IPS-18c (cell line): Measurements from ENCODE around the gene ZFAND6.
"Not testable (repeated sequence)": the region's sequence is repeated elsewhere in the genome, so short reads cannot be mapped to it uniquely, and the experiment has no call there.

Source experiments
- H3K4me3 ChIP-seq: 2 replicates; pipeline ENCODE4 v1.7.0; 2013; ENCODE audit warnings: low read depth, mild to moderate bottlenecking, low read length, moderate library complexity; ENCODE audit not compliant: insufficient read depth
- H3K9me3 ChIP-seq: one replicate; pipeline ENCODE4 v1.6.1; 2013; ENCODE audit warnings: mild to moderate bottlenecking, low read length, moderate library complexity; ENCODE audit not compliant: control insufficient read depth, insufficient read depth

ZFAND6 gene

DNA sequence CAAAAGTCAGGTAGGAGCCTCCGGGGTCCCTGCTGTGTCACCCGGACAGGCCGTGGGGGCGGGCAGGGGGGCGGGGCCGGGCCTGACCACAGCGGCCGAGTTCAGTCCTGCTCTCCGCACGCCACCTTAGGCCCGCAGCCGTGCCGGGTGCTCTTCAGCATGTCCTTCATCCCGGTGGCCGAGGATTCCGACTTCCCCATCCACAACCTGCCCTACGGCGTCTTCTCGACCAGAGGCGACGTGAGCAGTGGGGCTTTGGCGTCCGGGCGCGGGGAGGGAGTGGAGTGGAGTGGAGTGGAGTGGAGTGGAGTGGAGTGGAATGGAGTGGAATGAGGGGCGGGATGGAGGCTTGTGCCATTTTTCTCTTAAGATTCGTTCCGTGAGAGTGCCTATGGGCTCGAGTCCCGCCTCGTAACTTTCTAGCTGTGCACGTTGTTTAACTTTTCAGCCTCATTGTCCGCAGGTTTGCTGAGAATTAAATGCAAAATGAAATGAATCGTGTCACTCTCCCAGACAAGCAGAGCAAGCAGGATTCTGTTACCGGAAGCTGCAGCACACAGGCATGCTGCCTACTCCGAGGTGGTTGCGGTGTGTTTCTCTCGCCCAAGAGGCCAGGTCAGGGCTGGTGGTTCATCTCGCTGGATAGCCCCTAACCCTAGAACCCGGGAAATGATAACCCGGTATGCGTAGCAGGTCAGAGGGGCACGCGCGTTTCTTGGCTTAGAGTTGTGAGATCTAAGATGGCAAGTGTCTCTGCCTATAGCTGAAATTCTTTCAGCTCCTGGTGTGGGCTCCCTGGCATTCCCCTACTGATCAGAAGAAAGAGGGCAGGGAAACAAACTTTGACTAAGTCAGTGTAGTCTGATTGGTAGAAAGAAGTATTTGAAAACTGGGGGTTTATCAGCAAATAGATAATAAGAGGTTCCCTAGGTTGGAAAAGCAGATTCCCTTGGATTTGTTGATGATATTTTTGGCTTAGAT, 93.7 kb downstream of the ZFAND6 start, which contains the start of gene FAH:
FAH (plus strand) TSS at position 104 of the 981 bp plus-strand sequence; CDS start at position 160, 56 bp downstream.
- H3K4me3 ChIP-seq = peak within 1 kb of the TSS; percentile 76
- H3K9me3 ChIP-seq = no peaks in the 10 kb centered on the region

DNA sequence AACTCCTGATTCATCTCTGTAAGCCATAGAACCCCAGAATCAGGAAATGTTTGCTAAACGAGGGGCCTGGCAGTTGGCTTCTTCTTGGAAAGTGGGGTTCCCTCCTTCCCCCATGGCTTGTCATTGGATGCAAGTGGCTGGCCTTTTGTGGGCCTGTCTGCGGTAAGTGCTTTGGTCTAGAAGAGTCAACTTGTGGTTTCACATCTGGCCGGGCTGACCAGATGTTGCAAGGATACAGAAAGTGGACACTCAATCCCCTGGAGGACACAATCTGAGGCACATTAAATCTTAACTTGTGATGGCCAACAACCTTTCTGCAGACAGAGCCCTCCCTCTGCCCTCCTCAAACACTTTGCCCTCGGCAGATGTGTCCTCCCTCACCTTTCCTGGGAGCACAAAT, 94.4 kb downstream of the ZFAND6 start:
- peak overlapping the region; percentile 76; the same call in 1 of the 2 replicates for H3K4me3 ChIP-seq
- H3K9me3 ChIP-seq = no peaks in the 10 kb centered on the region

DNA sequence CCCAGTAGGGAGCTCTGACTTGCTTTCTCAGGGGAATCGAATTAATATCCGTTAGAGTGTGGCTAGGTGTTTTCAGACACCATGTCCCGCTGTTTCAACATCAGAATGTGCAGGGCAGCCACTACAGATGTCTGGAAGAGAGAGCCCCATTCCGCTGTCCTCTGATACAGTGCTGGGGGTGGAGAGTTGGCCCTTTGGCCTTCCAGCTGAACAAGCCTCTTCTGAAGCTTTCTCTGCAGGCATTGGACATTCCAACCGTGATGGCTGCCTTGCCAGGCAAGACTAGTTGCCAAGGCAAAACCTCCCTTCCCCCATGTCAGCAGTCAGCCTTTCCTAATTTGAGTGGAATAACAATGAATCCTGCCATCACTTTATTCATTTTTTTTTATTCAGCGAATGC, 94.9 kb downstream of the ZFAND6 start:
- Histone ChIP-seq H3K9me3 (no peaks in the 10 kb centered on the region), H3K4me3 (no peak overlapping the region)

DNA sequence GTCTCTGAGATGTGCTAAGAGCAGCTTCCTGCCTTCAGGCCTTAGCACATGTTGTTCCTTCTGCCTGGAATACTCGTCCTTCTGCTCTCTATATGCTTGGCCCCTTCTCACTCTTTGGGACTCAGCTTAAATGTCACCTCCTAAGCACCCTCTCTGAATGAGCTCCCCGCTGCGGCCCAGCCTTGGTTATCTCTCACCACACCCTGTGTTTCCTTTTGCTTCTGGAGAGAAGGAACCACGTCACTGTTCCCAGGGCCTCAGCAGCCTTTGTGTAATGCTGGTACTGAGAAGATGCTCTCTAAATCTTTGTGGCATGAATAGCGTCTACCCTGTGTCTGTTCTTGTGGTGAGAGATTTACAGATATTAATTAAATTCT, 95.5 kb downstream of the ZFAND6 start:
- no peak overlapping the region for H3K4me3 ChIP-seq
- no peaks in the 10 kb centered on the region for H3K9me3 ChIP-seq

DNA sequence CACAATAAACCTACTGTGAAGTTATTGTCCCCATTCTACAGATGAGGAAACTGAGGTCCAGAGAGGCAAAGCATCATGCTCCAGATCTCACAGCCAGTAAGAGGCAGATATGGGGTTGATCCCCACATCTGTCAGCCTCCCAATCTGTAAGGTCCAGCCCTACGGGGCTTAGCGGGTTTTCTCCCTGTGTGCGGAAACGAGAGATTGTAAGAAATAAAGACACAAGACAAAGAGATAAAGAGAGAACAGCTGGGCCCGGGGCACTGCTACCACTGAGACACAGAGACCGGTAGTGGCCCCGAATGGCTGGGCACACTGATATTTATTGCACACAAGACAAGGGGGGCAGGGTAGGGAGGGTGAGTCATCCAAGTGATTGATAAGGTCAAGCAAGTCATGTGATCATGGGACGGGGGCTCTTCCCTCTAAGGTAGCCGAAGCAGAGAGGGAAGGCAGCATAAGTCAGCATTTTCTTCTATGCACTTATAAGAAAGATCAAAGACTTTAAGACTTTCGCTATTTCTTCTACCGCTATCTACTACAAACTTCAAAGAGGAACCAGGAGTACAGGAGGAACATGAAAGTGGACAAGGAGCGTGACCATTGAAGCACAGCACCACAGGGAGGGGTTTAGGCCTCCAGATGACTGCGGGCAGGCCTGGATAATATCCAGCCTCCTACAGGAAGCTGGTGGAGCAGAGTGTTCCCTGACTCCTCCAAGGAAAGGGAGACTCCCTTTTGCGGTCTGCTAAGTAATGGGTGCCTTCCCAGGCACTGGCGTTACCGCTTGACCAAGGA, 96.1 kb downstream of the ZFAND6 start:
- not testable (repeated sequence) for H3K9me3 ChIP-seq, H3K4me3 ChIP-seq

DNA sequence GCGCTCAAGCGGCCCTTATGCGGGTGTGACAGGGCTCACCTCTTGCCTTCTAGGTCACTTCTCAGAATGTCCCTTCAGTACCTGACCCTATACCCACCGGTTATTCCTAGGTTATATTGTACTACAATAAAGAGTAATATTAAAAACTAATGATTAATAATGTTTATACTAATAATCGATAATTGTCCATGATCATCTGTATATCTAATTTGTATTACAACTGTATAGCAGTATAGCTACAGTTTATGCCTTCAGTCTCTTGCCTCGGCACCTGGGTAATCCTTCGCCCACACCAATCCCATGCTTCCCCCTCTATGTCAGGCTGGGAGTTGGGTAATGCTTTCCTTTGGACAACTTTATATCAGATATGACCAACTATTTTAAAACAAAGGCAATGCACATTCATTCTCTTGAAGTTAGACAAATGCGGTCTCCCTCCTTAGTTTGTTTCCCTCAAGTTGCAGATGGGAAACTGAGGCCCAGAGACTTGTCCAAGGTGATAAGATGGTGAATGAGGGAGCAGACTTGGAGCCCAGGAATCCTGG, 96.8 kb downstream of the ZFAND6 start:
- Histone ChIP-seq H3K4me3 (no peak overlapping the region), H3K9me3 (no peaks in the 10 kb centered on the region)

DNA sequence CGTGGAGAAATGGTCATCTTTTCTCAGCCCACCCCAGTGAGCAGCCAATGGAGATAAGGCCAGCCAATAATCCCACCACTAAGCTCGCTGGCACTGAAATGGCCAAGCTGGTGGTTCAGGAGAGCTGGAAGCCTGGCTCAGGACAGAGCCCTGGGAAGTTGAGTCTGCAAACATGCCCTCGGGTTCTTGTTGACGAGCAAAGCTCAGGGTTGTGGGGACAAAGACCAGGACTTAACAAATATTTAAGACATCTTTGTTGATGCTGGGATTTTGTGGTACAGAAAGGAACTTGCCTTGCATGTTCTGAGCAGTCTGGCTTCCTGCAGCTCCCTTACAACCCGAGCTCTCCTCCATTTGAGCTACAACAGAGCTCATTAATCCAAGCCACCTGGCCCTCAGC, 97.7 kb downstream of the ZFAND6 start:
- H3K9me3 ChIP-seq = no peaks in the 10 kb centered on the region
- no peak overlapping the region for H3K4me3 ChIP-seq

DNA sequence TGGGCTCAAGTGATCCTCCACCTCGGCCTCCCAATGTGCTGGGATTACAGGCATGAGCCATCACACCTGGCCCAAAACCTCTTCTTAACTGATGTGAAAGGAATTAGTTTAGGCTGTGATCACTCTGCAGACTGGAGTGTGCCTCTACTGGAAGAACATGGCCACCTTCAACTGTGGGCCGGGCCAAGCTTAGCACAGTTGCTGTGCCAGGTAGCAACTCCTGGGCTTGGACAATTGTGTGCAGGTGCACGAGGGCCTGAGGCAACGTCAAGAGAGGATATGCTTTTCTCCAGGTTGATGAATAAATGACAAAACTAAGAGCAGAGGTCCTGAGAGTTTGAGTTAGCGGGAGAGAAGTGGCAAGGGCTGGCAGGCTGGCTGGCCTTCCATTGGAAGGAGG, 99.8 kb downstream of the ZFAND6 start:
- no peak overlapping the region for H3K4me3 ChIP-seq

DNA sequence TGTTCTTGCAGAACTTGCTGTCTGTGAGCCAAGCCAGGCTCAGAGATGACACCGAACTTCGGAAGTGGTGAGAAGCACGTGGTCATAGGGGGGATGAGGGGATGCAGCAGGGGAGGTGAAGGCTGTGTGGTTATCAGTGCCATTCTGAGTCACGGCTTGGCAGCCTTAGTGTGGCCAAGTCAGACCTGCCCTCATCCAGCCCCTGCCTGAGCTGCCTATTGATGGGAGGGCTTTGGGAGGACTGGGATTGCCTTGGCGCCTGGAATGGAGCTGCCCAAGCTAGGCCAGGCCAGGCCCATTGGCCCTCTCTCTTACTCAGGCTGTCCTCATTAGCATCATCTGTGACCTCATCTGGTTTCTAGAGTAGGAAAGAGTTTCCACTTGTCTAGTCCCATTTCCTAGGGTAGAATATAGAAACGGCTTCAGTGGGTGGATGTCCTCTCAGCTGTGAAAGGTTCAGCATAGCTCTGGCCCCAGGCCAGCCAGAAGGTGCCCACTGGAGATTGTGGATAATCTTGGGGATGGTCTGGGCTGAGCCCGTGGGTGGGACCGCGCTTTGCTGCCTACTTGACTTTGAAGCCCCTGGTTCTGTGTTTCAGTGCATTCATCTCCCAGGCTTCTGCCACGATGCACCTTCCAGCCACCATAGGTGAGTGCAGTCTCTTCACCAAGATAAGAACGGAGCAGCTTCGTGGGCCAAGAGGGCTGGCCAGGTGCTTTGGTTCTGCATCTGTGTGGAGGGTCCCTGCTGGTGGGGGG, 100.5 kb downstream of the ZFAND6 start:
- no peak overlapping the region for H3K4me3 ChIP-seq
- no peaks in the 10 kb centered on the region for H3K9me3 ChIP-seq

More for the DNA sequence above, 99.8 kb downstream of the ZFAND6 start:
- H3K9me3 ChIP-seq = no peaks in the 10 kb centered on the region

DNA sequence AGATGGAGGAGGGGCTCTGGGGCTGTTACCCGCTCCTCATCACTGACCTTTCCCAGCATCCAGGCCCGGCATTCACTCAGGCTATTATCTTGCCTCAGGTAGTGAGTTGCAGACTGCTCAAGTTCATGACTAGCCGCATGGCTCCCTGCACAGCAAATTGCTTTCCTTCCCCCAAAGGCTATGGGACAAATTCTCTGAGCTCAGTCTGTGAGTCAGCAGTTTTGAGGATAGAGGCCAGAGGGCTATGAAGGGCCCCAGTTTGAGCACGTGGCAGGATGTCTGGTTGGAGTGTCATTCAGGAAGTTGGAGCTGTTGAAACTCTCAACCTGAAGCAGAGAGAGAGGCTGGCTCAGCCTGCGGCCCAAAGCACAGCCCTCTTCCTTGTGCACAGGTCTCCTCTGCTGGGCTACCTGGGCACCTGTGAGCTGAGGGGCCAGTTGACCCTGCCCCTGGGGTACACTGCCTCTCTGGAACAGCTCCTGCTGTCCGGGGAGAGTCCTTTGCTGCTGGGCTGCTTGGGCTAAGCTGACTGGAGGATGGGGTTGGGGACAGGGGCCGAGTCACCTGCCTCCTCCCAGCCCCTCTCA, 101.2 kb downstream of the ZFAND6 start:
- H3K9me3 ChIP-seq = no peaks in the 10 kb centered on the region
- no peak overlapping the region for H3K4me3 ChIP-seq

DNA sequence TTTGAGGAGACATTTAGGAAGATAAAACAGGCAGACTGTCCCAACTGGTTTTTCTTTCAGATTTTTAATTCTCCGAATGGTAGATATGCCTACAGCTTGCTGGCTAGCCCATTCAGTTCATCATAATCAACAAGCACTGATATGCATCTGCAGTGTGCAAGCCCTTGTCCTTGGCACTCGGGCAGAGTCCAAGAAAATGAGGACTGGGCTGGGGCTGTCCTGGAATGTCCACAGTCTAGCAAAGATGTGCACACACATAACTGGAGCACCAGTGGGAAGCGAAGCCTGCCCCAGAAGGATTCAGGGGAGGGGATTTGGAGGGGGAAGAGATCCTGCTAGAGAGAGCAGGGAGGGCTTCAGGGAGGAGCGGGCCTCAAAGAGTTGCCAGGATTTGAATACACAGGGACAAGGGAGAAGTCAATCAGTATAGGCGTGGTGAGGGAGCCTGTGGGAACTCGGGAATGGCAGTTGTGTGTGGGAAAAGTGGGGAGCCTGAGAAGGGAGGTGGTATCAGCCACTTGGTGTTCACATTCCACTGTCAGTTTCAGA, 102.1 kb downstream of the ZFAND6 start:
- no peak overlapping the region for H3K4me3 ChIP-seq
- no peaks in the 10 kb centered on the region for H3K9me3 ChIP-seq

DNA sequence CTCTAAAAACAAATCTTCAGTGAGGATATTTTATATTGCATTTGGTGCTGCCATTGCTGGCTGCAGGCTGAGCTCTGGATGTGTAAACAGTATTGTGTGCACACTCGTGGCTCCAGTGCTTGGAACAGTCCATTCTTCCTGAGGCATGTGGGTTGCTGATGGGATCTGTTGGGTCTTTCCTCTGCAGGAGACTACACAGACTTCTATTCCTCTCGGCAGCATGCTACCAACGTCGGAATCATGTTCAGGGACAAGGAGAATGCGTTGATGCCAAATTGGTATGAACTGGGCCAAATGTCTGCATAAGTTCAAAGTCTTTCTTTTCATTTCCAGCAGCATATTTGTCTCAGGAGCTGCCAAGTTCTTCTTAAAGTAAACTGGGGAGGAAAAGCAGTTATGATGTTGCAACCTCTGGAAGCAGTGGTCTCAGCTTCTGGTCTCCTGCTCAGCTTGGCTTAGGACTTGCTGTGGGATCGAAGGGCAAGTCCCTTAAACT, 102.6 kb downstream of the ZFAND6 start:
- Histone ChIP-seq H3K4me3 (no peak overlapping the region), H3K9me3 (no peaks in the 10 kb centered on the region)

DNA sequence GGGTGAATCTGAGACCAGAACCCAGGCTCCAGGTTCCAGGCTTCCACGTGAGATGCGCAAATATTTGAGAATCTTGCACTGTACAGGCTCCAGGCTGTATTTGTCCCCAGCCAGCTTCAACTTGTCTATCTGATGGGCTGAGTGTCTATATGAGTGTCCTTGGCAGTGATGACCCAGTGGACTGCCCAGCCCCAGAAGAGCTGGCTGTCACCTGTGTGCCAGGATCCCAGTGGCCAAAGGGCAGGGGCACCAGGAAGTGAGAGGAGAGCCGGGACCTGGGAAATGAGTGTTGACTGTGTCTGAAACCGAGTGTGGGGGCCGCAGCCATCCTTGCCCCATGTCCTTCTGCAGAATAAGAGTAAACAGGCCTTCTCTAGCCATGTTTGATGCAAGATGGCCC, 103.7 kb downstream of the ZFAND6 start:
- H3K4me3 ChIP-seq = no peak overlapping the region
- H3K9me3 ChIP-seq = no peaks in the 10 kb centered on the region

DNA sequence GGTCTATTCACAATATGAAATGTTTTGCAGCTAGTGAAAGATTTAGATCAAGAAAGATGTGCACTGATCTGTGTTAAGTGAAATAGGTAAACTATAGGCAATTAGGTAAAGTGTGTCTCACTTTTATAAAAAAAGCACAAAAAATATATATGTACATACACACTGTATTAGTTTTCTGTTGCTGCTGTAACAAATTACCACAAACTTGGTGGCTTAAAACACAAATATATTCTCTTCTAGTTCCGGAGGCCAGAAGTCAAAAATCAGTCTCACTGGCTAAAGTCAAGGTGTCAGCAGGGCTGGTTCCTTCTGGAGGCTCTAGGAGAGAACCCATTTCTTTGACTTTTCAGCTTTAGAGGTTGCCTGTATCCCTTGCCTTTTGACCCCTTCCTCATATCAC, 104.4 kb downstream of the ZFAND6 start:
- H3K4me3 ChIP-seq = no peak overlapping the region
- no peaks in the 10 kb centered on the region for H3K9me3 ChIP-seq

DNA sequence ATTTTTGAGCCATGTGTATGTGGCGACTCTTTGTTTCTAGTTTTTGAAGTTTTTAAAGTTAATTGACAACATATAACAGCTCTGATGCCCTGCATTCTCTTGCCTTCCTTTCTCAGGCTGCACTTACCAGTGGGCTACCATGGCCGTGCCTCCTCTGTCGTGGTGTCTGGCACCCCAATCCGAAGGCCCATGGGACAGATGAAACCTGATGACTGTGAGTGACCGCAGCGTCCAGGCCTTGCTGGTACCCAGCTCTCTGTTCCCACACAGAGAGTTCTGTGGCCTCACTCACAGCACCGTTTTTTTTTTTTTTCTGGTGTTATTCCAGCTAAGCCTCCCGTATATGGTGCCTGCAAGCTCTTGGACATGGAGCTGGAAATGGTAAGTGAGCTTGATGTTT, 108.5 kb downstream of the ZFAND6 start:
- no peak overlapping the region for H3K4me3 ChIP-seq

DNA sequence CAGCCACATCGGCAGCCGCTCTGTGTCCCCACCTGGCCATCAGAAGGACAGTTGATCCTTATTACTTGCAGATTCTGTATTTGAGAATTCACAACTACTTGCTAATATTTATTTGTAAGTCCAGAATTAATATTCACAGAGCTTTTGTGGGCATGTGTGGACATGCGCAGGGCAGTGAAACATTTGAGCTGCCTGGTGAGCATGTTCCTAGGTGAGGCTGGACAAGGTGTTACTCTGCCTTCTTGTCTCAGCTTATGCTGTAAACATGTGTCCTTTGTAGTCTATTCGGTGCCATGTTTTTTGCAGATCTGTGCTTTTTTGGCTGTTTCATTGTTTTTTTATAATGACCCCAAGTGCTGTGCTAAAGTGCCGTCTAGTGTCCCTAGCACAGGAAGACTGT, 108.9 kb downstream of the ZFAND6 start:
- Histone ChIP-seq H3K4me3 (no peak overlapping the region), H3K9me3 (no peaks in the 10 kb centered on the region)

More for the DNA sequence above, 108.5 kb downstream of the ZFAND6 start:
- H3K9me3 ChIP-seq = no peaks in the 10 kb centered on the region
